BJ (cell line): ENCODE data around the gene TMEM52. TPM values are rescaled to one million over a fixed set of nuclear protein-coding genes. Genes with fewer than 3 reads are reported as not detected.

Experiments used
- CTCF ChIA-PET: fragments of 350-600 bp; formaldehyde crosslinking; extraction: SDS; loops from one replicate; lab custom pipeline; 2021; ENCODE audit warnings: antibody characterized with exemption, inconsistent platforms; lab: Yijun Ruan, JAX
- POLR2A ChIA-PET: fragments of 300-600 bp; sonication (Branson Sonifier 250); formaldehyde crosslinking; extraction: SDS; loops from one replicate; lab custom pipeline; 2021; ENCODE audit warnings: antibody characterized with exemption; lab: Charles Lee
- DNase-seq: peaks from one replicate; pipeline ENCODE4 v3.0.0-alpha.2; 2011; ENCODE audit warnings: low read depth
- H3K27me3 ChIP-seq: 2 replicates; pipeline ENCODE4 v1.6.0; 2011; ENCODE audit warnings: low read length; ENCODE audit not compliant: control insufficient read depth, insufficient read depth
- H3K36me3 ChIP-seq: 2 replicates; pipeline ENCODE4 v1.5.1; 2011; ENCODE audit warnings: low read length; ENCODE audit not compliant: control insufficient read depth, insufficient read depth
- H3K4me3 ChIP-seq: 2 replicates; pipeline ENCODE4 v1.5.1; 2011; ENCODE audit warnings: low read depth, mild to moderate bottlenecking, control low read depth, low read length
- polyA plus RNA-seq: library from polyadenylated mRNA; depleted of rRNA; stranded (reverse); fragments of >200 nt; gene quantifications from 2 replicates; pipeline ENCODE4 v1.2.3, GENCODE V29; 2011
- TF ChIP-seq, protein P1 (sequence below): IDR thresholded peaks from 2 replicates; pipeline ENCODE4 v1.5.1; 2011; ENCODE audit warnings: low read depth, mild to moderate bottlenecking, control low read depth, inconsistent platforms, low read length, moderate library complexity; ENCODE audit not compliant: insufficient read depth

TMEM52 gene
- polyA plus RNA-seq, 1 experiment, result 1.0 TPM

DNA sequence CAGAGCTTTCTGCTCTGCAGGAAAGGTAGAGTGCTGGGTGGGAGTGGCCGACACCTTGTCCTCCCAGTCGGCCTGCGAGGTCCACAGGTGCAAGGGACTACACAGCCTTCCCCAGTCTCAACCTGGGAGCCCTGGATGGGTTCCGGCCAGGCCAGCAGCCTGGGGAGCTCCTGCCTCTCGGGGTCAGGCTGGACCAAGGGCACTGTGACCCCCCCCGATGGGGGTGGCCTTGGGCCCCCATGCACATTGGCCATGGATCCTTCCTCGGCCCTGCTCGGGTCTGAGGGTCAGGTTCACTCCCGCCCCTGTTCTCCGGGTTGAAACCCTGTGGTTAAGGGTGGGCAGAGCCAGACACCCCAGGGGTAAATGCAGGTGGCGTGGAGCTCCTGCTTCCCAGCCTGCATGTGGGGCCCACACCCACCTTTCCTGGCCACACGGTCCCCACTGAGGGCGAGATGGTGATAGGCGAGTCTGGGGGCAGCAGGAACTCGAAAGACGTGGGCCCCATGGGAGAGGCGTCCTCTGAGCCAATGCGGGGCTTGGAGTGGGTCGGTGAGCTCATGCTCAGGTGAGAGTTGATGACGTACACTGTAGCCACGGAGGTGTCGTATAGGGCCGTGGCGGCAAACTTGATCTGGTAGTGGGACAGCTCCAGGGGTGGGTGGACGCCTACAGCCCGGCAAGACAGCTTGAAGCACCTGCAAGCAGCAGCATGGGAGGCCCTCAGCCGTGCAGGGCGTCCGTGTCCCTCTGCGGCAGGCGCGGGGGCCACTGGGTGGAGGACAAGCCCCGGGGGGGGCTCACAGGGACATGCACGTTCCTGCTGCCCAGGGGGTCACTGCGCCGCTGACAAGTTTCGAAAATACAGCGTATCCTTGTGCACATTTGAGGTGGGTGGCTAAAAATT, 10.8 kb upstream of the TMEM52 start:
- no peak overlapping the region for H3K4me3 ChIP-seq
- no peak for DNase-seq
- ChIA-PET POLR2A (no interaction called here), CTCF (interaction anchor here (0.7 to 2.4 kb wide), 2 partner anchors 14 to 115 kb away, joined by 4 to 11 read pairs; no protein-coding TSS in a partner anchor)
- TF ChIP-seq, protein P1, sequence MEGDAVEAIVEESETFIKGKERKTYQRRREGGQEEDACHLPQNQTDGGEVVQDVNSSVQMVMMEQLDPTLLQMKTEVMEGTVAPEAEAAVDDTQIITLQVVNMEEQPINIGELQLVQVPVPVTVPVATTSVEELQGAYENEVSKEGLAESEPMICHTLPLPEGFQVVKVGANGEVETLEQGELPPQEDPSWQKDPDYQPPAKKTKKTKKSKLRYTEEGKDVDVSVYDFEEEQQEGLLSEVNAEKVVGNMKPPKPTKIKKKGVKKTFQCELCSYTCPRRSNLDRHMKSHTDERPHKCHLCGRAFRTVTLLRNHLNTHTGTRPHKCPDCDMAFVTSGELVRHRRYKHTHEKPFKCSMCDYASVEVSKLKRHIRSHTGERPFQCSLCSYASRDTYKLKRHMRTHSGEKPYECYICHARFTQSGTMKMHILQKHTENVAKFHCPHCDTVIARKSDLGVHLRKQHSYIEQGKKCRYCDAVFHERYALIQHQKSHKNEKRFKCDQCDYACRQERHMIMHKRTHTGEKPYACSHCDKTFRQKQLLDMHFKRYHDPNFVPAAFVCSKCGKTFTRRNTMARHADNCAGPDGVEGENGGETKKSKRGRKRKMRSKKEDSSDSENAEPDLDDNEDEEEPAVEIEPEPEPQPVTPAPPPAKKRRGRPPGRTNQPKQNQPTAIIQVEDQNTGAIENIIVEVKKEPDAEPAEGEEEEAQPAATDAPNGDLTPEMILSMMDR, result no peak
- H3K27me3 ChIP-seq, result no peaks in the 10 kb centered on the region
- H3K36me3 ChIP-seq, result no peaks in the 10 kb centered on the region

DNA sequence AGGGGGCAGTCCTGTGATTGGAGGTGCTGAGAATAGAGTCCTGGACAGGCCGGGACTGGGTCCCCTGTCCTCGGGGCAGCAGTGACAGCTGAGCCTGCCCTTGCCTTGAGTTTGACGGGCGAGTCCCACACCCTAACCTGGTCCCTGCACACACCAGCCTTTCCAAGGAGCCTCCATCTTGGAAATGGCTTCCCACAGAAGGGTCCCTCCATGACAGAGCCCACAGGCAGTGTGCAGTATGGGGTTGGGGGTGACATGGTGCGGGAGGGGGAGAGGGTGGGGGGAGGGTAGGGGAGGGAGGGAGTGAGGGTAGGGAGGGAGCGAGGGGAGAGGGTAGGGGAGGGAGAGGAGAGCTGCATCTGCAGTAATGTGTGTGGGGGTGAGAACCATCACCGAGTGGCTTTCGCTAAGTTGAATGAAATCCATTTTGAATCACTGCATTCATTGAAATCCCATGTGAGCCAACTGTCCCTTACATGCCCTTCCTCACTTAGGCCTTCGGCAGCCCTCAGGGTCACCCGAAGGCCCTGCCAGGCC, 10.1 kb upstream of the TMEM52 start:
- no peak for DNase-seq
- no peaks in the 10 kb centered on the region for H3K36me3 ChIP-seq
- CTCF ChIA-PET, result interaction anchor here (2.4 kb wide), 1 partner anchor 15 kb away, joined by 11 read pairs; no protein-coding TSS in a partner anchor

DNA sequence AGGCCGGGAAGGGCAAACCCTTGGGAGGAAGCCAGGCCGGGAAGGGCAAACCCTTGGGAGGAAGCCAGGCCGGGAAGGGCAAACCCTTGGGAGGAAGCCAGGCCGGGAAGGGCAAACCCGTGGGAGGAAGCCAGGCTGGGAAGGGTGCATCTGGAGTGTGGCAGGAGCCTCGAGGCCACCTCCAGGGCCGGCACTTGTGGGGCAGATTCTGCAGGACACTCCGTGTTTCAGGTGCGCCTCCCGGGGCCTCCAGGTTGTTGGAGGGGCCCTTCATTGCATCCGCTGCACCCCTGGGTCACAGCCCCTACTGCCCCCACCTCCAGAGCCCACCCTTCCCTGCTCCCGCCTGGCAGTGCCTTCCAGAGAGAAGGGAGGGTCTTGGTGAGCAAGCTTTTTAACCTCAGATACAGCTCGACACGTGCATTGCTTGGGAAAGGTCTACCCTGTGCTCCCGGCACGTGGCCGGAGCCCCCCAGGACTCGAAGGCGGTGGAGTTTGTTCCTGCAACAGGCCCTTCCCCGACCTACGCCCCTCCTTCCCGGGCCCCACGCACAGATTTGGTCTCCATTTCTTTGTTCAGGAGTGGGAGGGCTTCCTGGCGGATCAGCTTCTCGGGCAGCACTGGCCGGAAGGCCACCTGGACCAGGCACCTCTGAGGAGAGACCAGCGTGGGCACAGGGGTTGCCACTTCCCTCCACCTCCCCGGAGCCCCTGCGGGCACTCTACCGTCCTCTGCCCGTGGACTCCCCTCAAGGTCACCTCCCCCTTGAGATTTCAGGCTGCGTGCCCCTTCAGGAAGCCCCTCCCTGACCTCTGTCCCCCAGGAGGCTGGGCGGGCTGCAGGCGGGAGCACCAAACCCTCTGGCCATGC, 9.4 kb upstream of the TMEM52 start:
- DNase-seq, result no peak
- TF ChIP-seq, protein P1, result no peak
- no peak overlapping the region for H3K4me3 ChIP-seq
- POLR2A ChIA-PET, result no interaction called here
- H3K27me3 ChIP-seq, result no peaks in the 10 kb centered on the region
- CTCF ChIA-PET, result no interaction called here
- H3K36me3 ChIP-seq, result no peaks in the 10 kb centered on the region

More for the DNA sequence above, 10.1 kb upstream of the TMEM52 start:
- POLR2A ChIA-PET, result no interaction called here
- H3K4me3 ChIP-seq, result no peak overlapping the region
- no peaks in the 10 kb centered on the region for H3K27me3 ChIP-seq
- TF ChIP-seq, protein P1, result no peak

DNA sequence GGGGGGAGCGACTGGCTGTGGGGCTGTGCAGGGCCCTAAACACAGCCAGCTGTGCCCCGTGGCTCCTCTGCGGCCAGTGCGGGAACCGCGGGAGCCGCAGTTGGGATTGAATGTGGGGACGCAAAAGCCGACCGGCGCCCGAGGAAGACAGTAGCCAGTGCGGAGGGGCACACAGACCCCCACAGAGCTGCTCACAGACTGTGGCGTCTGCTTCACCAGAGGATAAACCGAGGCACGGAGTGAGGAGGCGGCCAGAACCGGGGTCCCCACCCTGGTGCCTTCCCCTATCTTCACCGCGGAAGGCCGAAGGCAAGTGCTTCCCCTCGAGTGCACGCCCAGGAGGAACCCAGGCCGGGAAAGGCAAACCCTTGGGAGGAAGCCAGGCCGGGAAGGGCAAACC, 8.7 kb upstream of the TMEM52 start:
- Histone ChIP-seq H3K36me3 (no peaks in the 10 kb centered on the region), H3K27me3 (no peaks in the 10 kb centered on the region), H3K4me3 (no peak overlapping the region)
- no peak for DNase-seq
- TF ChIP-seq, protein P1, result no peak
- POLR2A ChIA-PET, result no interaction called here
- CTCF ChIA-PET, result no interaction called here
